HG03045 (cell line): Measurements from ENCODE around the gene TEX26.
"Not testable (repeated sequence)": the region's sequence is repeated elsewhere in the genome, so short reads cannot be mapped to it uniquely, and the experiment has no call there.

Experiments used
- ATAC-seq: cut with Tn5 transposase; IDR thresholded peaks from one replicate; pipeline ENCODE4 v1.9.1; 2021; ENCODE audit warnings: mild to moderate bottlenecking, moderate library complexity; ENCODE audit not compliant: unreplicated experiment

Gene TEX26

DNA sequence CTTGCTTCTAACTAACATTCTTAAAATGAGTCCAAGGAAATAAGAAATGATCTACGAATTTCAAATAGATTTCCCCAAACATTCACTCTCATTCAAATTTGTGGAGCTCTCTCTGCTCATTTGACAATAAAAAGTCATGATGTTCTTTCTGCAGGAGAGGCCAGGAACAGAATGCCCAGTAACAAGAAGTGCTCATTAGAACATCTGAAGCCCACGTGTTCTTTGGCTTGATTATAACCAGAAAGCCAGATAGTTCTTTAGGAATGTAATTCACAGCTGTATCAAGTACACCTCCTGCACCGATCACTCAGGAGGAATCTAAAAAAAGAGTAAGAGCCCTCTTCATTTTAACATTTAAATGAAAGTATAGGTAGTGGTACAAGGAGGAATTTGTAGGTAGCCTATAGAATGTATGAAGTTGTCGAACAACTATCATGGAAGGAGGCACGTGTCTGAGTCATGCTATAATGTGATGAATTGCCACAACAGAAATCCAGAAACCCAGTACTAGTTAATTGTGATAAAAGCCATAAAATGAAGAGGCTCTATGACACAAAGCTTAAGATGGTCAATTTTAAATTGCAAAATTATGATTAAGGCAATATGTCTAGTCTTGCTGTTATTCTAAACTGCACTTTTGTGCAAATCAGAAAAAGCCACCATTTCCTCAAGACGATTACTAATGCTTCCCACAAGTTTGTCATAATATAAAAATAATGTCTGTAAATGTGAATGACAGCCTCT is 13.6 kb upstream of the TEX26 start:
- no peak for ATAC-seq

DNA sequence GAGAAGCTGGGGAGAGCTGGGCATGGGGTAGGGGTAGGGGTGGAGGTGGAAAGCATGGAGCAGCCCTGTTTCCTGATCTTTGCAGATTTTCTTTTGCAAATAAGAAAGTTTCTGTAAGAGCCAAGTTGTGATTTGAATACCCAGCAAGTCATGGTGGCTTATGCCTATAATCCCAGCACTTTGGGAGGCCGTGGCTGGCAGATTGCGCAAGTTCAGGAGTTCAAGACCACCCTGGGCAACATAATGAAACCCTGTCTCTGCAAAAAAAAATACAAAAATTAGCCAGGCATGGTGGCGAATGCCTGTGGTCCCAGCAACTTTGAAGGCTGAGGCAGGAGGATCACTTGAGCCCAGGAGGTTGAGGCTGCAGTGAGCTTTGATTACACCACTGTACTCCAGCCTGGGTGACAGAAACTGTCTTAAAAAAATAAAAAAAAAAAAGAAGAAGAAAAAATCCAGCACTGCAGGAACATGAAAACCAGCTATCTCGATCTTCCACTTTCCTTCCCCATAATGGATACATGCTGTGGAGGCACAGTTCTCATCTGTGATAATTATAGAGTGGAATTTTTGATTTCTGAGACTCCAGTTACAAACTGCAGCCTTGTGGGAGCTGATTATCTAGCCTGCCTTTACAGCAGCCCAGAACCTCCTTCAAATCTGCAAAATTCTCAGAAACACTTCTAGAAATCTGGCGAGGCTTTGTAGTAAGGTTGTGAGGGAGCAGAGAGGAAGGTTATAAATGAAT is 12.1 kb upstream of the TEX26 start:
- no peak for ATAC-seq

DNA sequence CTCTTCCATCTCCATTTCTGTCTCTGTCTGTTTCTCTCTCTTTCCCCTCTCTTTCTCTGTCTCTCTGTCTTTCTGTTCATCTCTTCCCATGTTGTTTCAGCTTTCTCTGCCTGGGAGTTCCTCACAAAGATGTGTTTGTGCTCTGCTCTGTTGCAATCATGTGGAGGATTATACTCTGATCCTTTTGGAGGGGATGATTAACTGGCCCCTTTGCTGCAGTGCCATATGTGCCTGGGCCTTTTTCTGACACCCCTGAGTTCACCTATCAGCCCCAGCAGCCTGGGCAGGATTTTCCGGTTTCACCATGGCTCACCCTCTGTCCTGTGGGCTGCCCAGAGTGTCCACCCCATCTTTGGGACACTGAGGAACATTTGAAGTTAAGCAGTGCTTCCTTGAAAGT is 9.0 kb upstream of the TEX26 start:
- no peak for ATAC-seq

- no peak for ATAC-seq
Observed at GRCh38 chr13:30924721-30925120, 7.7 kb upstream of the TEX26 start.

DNA sequence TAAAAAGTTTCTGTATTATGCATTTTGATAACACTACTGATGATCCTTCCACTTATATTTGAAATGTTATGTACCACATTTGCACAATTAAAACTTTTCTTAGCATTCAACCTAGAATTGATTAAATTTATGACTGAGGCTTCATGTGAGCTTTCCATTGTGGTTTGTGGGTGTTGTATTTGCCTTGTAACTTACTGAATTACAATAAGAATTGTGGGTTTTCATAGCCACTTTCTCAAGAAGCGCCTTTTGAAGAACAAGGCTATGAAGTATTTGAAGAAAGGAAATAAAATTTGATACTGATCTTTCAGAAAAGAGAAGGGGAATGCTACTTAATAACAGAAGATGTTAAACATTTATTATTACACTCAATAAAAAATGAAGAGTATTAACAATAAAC is 7.0 kb upstream of the TEX26 start:
- no peak for ATAC-seq

DNA sequence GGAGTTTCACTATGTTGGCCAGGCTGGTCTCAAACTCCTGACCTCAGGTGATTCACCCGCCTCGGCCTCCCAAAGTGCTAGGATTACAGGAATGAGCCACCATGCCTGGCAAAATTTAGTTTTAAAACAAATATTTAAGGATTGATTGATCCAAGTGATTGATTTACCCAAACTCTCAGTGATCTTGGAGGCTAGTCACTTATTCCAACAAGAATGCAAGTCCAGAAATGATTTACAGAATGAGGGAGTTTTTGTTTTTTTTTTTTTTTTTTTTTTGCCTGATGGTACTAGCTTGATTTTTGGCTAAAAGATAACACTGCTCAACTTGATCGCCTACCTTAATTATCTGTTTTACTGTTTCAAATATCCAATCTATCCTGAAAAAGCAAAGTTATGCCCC is 5.7 kb upstream of the TEX26 start:
- no peak for ATAC-seq

DNA sequence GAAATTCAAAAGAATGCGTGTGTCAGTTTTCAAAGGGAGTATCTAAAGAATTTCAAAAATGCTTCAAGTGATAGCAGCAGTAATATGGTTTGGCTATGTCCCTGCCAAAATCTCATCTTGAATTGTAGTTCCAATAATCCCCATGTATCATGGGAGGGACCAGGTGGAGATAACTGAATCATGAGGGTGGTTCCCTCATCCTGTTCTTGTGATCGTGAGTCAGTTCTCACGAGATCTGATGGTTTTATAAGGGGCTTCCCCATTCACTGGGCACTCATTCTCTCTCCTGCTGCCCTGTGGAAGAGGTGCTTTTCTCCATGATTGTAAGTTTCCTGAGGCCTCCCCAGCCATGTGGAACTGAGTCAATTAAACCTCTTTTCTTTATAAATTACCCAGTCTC is 5.3 kb upstream of the TEX26 start:
- not testable (repeated sequence) for ATAC-seq

- ATAC-seq, result no peak
Observed at GRCh38 chr13:30927595-30927994, 4.9 kb upstream of the TEX26 start.

GRCh38 chr13:30928978-30929377 is 3.5 kb upstream of the TEX26 start:
- no peak for ATAC-seq

- no peak for ATAC-seq
Observed at GRCh38 chr13:30933354-30933670, 856 bp downstream of the TEX26 start.

- no peak for ATAC-seq
Observed at GRCh38 chr13:30934381-30934780, 1.9 kb downstream of the TEX26 start.

DNA sequence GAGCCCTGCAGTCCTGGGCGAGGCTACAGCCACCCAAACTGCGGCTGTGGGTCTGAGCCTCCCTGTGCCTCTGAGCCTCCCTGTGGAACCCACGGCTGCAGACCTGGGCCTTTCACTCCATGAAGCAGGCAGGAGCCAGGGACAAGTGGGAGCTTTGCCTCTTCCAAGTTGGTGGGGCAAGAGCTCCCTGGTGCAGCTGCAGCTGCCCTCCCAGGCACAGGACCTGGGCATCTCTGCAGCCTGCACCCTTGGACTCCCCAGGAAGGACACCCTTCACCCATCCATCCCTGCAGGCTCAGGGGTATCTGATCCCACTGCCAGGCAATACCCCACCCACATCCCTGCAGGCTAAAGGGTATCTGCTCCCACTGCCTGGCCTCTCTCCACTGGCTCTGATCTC is 2.3 kb downstream of the TEX26 start:
- no peak for ATAC-seq

DNA sequence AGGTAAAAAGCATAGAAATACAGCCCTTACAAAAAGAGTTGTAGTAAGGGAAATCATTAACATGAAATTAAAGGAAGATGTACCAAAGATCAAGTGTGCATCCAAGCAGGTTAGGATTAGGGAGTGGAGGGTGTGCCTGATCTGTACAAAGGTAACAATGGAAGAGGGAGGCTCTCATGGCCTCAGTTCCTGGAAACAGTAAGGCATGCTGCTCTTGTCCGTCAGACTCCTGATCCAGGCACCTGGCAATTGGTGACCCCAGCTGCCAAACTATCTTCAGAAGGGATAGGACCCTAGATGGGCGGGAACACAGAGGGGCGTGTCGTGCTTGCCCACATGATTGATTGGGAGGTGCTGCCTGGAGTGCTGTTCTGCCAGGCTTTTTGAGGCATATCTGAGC is 4.5 kb downstream of the TEX26 start:
- no peak for ATAC-seq

- ATAC-seq, result no peak
Observed at GRCh38 chr13:30943881-30944280, 11.4 kb downstream of the TEX26 start.

DNA sequence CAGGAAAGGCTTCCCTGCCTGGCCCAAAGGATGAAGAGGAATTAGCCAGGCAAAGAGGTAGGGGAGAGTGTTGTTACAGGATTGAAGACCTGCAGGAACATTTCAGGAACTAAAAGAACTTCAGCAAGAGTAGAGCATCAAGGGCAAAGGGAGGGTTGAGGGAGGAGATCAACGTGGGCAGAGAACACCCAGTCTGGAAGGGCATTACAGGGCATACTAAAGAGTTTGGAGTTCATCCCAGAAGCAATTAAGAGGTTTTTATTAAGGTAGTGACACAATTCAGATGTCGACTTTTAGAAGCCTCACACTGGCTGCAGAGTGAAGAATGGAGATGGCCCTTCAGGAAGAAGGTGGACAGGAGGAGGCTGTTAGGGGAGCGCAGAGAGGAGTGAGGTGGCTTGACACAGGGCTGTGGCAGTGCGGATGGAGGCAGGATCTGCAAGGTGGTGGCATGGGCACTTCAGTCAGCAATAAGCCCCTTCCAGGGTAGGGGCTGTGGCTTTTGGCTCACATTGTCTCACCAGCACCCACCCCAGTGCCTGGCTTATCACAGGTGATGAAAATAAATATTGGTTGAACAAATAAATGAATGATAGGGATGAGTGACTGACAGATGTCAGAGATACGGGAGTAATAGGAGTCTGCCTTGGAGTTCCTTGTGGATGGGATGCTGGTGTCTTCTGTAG is 24.9 kb downstream of the TEX26 start:
- no peak for ATAC-seq

- ATAC-seq, result no peak
Observed at GRCh38 chr13:30959678-30960077, 27.2 kb downstream of the TEX26 start.

GRCh38 chr13:30963791-30964190 is 31.3 kb downstream of the TEX26 start:
- ATAC-seq, result no peak

DNA sequence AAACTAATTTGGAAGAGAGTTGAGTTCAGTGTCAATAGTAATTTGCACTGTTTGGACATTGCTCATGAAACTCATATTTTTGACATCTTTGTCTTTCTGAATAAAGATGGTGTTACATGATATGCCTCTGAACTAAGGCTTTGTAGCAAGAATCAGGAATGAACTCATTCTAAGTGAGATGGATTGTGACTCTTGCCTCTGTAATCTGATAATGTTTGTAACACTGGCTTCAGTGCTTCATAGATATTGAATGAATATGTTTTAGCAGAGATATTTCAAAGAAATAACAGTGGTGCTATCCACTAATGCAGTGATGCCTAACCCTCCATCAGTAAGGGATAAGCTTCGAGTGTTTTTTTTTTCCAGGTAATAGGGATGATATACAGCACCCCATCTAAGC is 32.9 kb downstream of the TEX26 start:
- no peak for ATAC-seq

- no peak for ATAC-seq
Observed at GRCh38 chr13:30966101-30966500, 33.6 kb downstream of the TEX26 start.

GRCh38 chr13:30968846-30969245 is 36.4 kb downstream of the TEX26 start:
- no peak for ATAC-seq

DNA sequence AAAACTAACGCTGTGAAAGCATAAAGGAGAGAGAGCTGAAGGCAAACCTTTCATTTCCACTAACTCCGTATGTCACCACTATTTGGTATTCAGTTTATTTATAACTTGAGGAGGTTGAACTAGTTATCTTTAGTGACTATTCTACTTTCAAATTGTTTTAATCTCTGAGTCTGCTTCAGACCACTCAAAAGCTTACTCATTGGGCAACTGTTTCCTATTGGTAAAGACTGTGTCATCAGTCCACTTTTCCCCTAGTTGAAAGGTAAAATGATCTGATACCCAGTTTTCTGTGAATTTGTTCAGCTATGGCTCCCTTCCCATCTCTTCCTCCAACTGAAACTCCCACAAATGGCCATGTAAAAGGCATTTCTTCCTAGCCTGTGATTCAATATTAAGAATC is 39.1 kb downstream of the TEX26 start:
- ATAC-seq, result no peak

DNA sequence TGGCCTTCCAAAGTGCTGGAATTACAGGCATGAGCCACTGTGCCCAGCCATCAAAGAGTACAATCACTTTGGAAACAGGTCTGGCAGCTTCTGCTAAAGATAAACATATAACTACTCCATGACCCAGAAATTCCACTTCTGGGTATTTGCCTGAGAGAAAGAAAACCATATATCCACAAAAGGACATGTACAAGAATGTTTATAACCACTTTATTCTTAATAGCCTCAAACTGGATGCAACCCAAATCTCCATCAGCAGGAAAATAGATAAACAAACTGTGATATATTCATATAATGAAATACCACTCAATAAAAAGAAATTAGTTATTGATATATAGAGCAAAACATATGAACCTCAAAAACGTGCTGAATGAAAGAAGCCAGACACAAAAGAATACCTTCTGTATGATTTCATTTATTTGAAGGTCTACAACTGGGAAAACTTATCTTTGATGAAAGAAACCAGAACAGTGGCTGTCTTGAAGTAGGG is 40.5 kb downstream of the TEX26 start:
- ATAC-seq, result no peak
